Panc1 (cell line): Measurements from ENCODE around the gene RNF114. TPM values are rescaled to one million over a fixed set of nuclear protein-coding genes. Genes with fewer than 3 reads are reported as not detected.

Experiments used
- ATAC-seq: fragments of 200-7000 bp; cut with Tn5 transposase; 2 replicates; pipeline ENCODE4 v1.9.1; 2020; ENCODE audit warnings: mild to moderate bottlenecking, moderate library complexity
- BruUV-seq: library from RNA; stranded (reverse); fragments of 400-500 nt; replicated peaks from 2 replicates; lab custom pipeline; 2021; lab: Mats Ljungman, UMichigan
- CTCF ChIA-PET: fragments of 300-600 bp; sonication (Branson Sonifier 250); formaldehyde crosslinking; loops from one replicate; lab custom pipeline; 2022; ENCODE audit warnings: antibody characterized with exemption; lab: Charles Lee
- POLR2A ChIA-PET: fragments of 300-600 bp; sonication (Branson Sonifier 250); formaldehyde crosslinking; loops from one replicate; lab custom pipeline; 2022; ENCODE audit warnings: antibody characterized with exemption; lab: Charles Lee
- DNase-seq: peaks from one replicate; pipeline ENCODE4 v3.0.0-alpha.2; 2010; ENCODE audit warnings: low read depth, low spot score
- H3K27ac ChIP-seq: 2 replicates; pipeline ENCODE4 v1.5.1; 2011; ENCODE audit warnings: mild to moderate bottlenecking, low read length, inconsistent platforms
- H3K27me3 ChIP-seq: fragments of 200-500 bp; sonication (Bioruptor generic); 2 replicates; pipeline ENCODE4 v1.6.0; 2014; ENCODE audit warnings: low read length, inconsistent platforms; ENCODE audit not compliant: control insufficient read depth, insufficient read depth
- H3K36me3 ChIP-seq: fragments of 200-500 bp; sonication (Bioruptor generic); 2 replicates; pipeline ENCODE4 v1.5.1; 2014; ENCODE audit warnings: inconsistent platforms, mild to moderate bottlenecking, low read length, moderate library complexity; ENCODE audit not compliant: control insufficient read depth, insufficient read depth
- H3K4me1 ChIP-seq: 2 replicates; pipeline ENCODE4 v1.5.1; 2011; ENCODE audit warnings: inconsistent platforms, mild to moderate bottlenecking, low read length, moderate library complexity; ENCODE audit not compliant: control insufficient read depth, insufficient read depth
- H3K4me3 ChIP-seq, 2 experiments: 2 replicates each; pipeline ENCODE4 v1.5.1; 2011 to 2012; ENCODE audit warnings: low read depth in 2 of 2, low read length in 2 of 2, mild to moderate bottlenecking in 2 of 2, inconsistent platforms in 1 of 2, moderate library complexity in 1 of 2
- H3K9me3 ChIP-seq: fragments of 200-500 bp; sonication (Bioruptor generic); 2 replicates; pipeline ENCODE4 v1.5.1; 2014; ENCODE audit warnings: low read depth, mild to moderate bottlenecking, inconsistent platforms, low read length, moderate library complexity; ENCODE audit not compliant: control insufficient read depth, insufficient read depth
- POLR2AphosphoS5 ChIP-seq: IDR thresholded peaks from 2 replicates; pipeline ENCODE4 v1.6.1; 2012; ENCODE audit warnings: mild to moderate bottlenecking, low read depth, low read length, moderate library complexity
- SIN3A ChIP-seq: IDR thresholded peaks from 2 replicates; pipeline ENCODE4 v1.6.1; 2012; ENCODE audit warnings: low read depth, mild to moderate bottlenecking, low read length, moderate library complexity, borderline replicate concordance; ENCODE audit not compliant: insufficient read depth
- TCF7L2 ChIP-seq: IDR thresholded peaks from 2 replicates; pipeline ENCODE4 v1.6.1; 2011; ENCODE audit warnings: mild to moderate bottlenecking, low read depth, low read length, inconsistent platforms
- in situ Hi-C: cut with HindIII; loops from 2 replicates; pipeline ENCODE4 v1.10.0; 2016; ENCODE audit warnings: low sequenced_read_pairs, low pct_unique_long_range_greater_than_20kb
- intact Hi-C: fragments of 100-400 bp; cut with micrococcal nuclease; formaldehyde crosslinking; loops from one replicate; pipeline ENCODE4 v1.10.0; 2022; ENCODE audit not compliant: unreplicated experiment
- total RNA-seq: library from RNA; stranded (reverse); gene quantifications from one replicate; pipeline ENCODE4 v1.2.1, GENCODE V29; 2021; ENCODE audit not compliant: unreplicated experiment
- TF ChIP-seq, protein P1 (sequence below), 2 experiments: IDR thresholded peaks; 2 replicates each; pipeline ENCODE4 v1.6.1; 2011 to 2012; ENCODE audit warnings: low read depth in 2 of 2, control low read depth in 1 of 2, low read length in 1 of 2, mild to moderate bottlenecking in 1 of 2, moderate library complexity in 1 of 2; ENCODE audit not compliant: insufficient read depth in 1 of 2
- TF ChIP-seq, protein P2 (sequence below): fragments of 450-650 bp; IDR thresholded peaks from 2 replicates; pipeline ENCODE4 v1.5.1; 2017; ENCODE audit warnings: mild to moderate bottlenecking

The RNF114 gene
- total RNA-seq, 1 experiment from 2014 or later: 70.0 TPM

DNA sequence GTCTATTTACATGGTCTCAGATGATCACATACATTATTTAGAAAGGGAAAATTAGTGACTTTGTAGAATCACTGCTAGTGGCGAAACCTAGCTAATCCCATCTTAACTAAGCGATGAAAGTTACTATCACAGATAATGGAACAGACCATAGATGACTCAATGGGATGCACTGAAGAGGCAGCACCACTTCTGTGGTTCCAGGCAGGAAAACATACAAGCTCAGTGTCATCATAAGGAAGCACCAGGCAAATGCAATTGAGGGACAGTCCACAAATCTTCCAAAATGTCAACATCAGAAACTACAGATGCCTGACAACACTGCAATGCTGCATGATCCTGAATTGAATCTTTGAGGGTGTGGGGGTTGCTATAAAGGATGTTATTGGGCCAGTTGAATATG, 30.7 kb downstream of the RNF114 start:
- POLR2A ChIA-PET: no interaction called here
- no TSS peak for BruUV-seq
- CTCF ChIA-PET: no interaction called here

DNA sequence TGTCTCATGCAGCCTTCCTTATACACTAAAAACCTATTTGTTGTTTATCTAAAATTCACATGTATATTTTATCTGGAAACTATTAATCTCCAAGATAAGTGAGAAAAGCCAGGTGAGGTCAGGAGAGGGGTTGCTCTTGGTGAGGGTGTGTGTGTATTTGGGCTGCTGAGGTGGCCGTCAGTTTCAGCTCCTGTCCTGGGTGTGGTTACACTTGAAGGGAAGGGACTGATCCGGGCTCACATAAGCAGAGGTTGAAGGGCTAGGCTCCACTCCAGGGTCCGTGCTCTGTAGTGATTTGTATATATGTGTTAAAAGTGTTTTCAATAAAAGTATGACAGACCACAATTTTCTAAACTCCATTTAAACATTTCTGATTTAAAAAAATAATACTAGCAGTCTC, 33.0 kb downstream of the RNF114 start:
- ATAC-seq: no peak
- ChIA-PET CTCF (no interaction called here), POLR2A (no interaction called here)
- in situ Hi-C loops: no loop called here
- Histone ChIP-seq H3K36me3 (no peaks in the 10 kb centered on the region), H3K9me3 (no peaks in the 10 kb centered on the region), H3K4me1 (no peaks in the 10 kb centered on the region), H3K4me3 (no peak overlapping the region), H3K27me3 (no peaks in the 10 kb centered on the region), H3K27ac (no peak overlapping the region)
- intact Hi-C loops: no loop called here
- TF ChIP-seq, protein P1, sequence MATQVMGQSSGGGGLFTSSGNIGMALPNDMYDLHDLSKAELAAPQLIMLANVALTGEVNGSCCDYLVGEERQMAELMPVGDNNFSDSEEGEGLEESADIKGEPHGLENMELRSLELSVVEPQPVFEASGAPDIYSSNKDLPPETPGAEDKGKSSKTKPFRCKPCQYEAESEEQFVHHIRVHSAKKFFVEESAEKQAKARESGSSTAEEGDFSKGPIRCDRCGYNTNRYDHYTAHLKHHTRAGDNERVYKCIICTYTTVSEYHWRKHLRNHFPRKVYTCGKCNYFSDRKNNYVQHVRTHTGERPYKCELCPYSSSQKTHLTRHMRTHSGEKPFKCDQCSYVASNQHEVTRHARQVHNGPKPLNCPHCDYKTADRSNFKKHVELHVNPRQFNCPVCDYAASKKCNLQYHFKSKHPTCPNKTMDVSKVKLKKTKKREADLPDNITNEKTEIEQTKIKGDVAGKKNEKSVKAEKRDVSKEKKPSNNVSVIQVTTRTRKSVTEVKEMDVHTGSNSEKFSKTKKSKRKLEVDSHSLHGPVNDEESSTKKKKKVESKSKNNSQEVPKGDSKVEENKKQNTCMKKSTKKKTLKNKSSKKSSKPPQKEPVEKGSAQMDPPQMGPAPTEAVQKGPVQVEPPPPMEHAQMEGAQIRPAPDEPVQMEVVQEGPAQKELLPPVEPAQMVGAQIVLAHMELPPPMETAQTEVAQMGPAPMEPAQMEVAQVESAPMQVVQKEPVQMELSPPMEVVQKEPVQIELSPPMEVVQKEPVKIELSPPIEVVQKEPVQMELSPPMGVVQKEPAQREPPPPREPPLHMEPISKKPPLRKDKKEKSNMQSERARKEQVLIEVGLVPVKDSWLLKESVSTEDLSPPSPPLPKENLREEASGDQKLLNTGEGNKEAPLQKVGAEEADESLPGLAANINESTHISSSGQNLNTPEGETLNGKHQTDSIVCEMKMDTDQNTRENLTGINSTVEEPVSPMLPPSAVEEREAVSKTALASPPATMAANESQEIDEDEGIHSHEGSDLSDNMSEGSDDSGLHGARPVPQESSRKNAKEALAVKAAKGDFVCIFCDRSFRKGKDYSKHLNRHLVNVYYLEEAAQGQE (IDR thresholded peaks at IDR 0.05; ENCODE audit: insufficient read depth in 1 of 2, low read depth in 2 of 2, low read length in 1 of 2): no peak
- TF ChIP-seq, protein P2, sequence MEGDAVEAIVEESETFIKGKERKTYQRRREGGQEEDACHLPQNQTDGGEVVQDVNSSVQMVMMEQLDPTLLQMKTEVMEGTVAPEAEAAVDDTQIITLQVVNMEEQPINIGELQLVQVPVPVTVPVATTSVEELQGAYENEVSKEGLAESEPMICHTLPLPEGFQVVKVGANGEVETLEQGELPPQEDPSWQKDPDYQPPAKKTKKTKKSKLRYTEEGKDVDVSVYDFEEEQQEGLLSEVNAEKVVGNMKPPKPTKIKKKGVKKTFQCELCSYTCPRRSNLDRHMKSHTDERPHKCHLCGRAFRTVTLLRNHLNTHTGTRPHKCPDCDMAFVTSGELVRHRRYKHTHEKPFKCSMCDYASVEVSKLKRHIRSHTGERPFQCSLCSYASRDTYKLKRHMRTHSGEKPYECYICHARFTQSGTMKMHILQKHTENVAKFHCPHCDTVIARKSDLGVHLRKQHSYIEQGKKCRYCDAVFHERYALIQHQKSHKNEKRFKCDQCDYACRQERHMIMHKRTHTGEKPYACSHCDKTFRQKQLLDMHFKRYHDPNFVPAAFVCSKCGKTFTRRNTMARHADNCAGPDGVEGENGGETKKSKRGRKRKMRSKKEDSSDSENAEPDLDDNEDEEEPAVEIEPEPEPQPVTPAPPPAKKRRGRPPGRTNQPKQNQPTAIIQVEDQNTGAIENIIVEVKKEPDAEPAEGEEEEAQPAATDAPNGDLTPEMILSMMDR: no peak
- no peak for TF ChIP-seq POLR2AphosphoS5
- no peak for TF ChIP-seq TCF7L2
- TF ChIP-seq SIN3A: no peak
- no peak for DNase-seq
- BruUV-seq: no TSS peak

More for the DNA sequence above, 30.7 kb downstream of the RNF114 start:
- no peaks in the 10 kb centered on the region for H3K9me3 ChIP-seq
- no peak for TF ChIP-seq POLR2AphosphoS5
- TF ChIP-seq, protein P1 (IDR thresholded peaks at IDR 0.05; ENCODE audit: insufficient read depth in 1 of 2, low read depth in 2 of 2, low read length in 1 of 2): no peak
- no peak for TF ChIP-seq TCF7L2
- TF ChIP-seq SIN3A: no peak
- TF ChIP-seq, protein P2: no peak
- no peak overlapping the region for H3K27ac ChIP-seq
- H3K27me3 ChIP-seq: no peaks in the 10 kb centered on the region
- intact Hi-C loops: no loop called here
- no peaks in the 10 kb centered on the region for H3K36me3 ChIP-seq
- in situ Hi-C loops: no loop called here
- H3K4me1 ChIP-seq: no peaks in the 10 kb centered on the region
- ATAC-seq: no peak
- no peak overlapping the region for H3K4me3 ChIP-seq
- DNase-seq: no peak
